ENCODE data around the gene ATG16L2.

DNA sequence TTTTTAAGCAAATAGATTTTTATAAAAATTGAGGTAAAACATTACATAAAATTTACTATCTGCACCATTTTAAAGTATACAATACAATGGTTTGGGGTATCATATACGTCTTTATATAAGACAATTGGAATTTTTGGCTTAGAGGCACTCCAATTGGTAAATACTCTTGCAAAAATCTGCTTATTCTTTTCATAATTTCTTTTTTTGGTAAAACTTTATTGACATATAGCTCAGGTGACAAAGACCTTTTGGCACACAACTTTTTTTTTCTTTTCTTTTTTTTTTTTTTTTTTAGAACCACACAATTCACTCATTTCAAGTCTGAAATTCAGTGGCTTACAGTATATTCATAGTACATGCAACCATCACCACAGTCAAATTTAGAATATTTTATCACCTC, 57.8 kb downstream of the ATG16L2 start:
- TF ChIP-seq CTCF (IDR thresholded peaks at IDR 0.05) (no peak), ZFX (IDR thresholded peaks at IDR 0.05; ENCODE audit: borderline replicate concordance) (no peak)

Data from 22Rv1 (cell line).